H1 (cell line): ENCODE measurements around the gene NUBPL. TPM values are rescaled to one million over a fixed set of nuclear protein-coding genes. Genes with fewer than 3 reads are reported as not detected.

Source experiments
- CTCF ChIA-PET: fragments of 300-600 bp; sonication (Branson Sonifier 250); formaldehyde crosslinking; loops from one replicate; lab custom pipeline; 2021; ENCODE audit not compliant: partially characterized antibody; lab: Charles Lee
- POLR2A ChIA-PET: fragments of 300-600 bp; sonication (Branson Sonifier 250); formaldehyde crosslinking; loops from one replicate; lab custom pipeline; 2021; ENCODE audit warnings: inconsistent platforms; ENCODE audit not compliant: partially characterized antibody; lab: Charles Lee
- DNase-seq, 2 experiments: peaks; one replicate each; pipeline versions ENCODE4 v3.0.0 to v3.0.0-alpha.2; 2010 to 2022; ENCODE audit warnings: low spot score in 2 of 2, low read depth in 1 of 2, mixed read lengths in 1 of 2
- FAIRE-seq: peaks from 2 replicates; lab custom pipeline; 2011; peaks lifted over from hg19 to GRCh38; lab: Jason Lieb, UNC
- H2AFZ ChIP-seq: 2 replicates; pipeline ENCODE4 v1.8.1; 2012; ENCODE audit warnings: low read length, inconsistent platforms
- H2AK5ac ChIP-seq: 2 replicates; pipeline ENCODE4 v1.6.1; 2013; ENCODE audit warnings: low read depth, low read length
- H2BK120ac ChIP-seq: replicated peaks from 2 replicates; pipeline ENCODE3; 2013; ENCODE audit warnings: low read depth, low read length, inconsistent platforms
- H2BK12ac ChIP-seq: 2 replicates; pipeline ENCODE4 v1.6.1; 2013; ENCODE audit warnings: low read depth, low read length
- H2BK15ac ChIP-seq: 2 replicates; pipeline ENCODE4 v1.6.1; 2013; ENCODE audit warnings: low read length
- H2BK20ac ChIP-seq: 2 replicates; pipeline ENCODE4 v1.6.1; 2013; ENCODE audit warnings: low read length
- H2BK5ac ChIP-seq: 2 replicates; pipeline ENCODE4 v1.6.1; 2013; ENCODE audit warnings: low read depth, low read length
- H3K14ac ChIP-seq: 2 replicates; pipeline ENCODE4 v1.6.1; 2013; ENCODE audit warnings: inconsistent platforms; ENCODE audit not compliant: insufficient read length
- H3K18ac ChIP-seq: 2 replicates; pipeline ENCODE4 v1.6.1; 2013; ENCODE audit warnings: low read length; ENCODE audit errors: extremely low read depth
- H3K23ac ChIP-seq: 2 replicates; pipeline ENCODE4 v1.6.1; 2013; ENCODE audit warnings: inconsistent platforms; ENCODE audit not compliant: insufficient read length
- H3K23me2 ChIP-seq: 2 replicates; pipeline ENCODE4 v1.6.1; 2013; ENCODE audit warnings: low read depth, low read length
- H3K27ac ChIP-seq: 2 replicates; pipeline ENCODE4 v1.6.1; 2011; ENCODE audit warnings: low read depth, low read length, inconsistent platforms
- H3K27me3 ChIP-seq, 4 experiments: replicated peaks in 1 of 4; 1 replicate in 1 of 4; 2 replicates in 3 of 4; pipeline versions ENCODE4 v1.6.1 to v1.8.1; 2011 to 2013; ENCODE audit warnings: low read length in 3 of 4, mild to moderate bottlenecking in 3 of 4, inconsistent platforms in 2 of 4, mixed read lengths in 2 of 4, moderate library complexity in 1 of 4; ENCODE audit not compliant: control insufficient read depth in 3 of 4, insufficient read depth in 3 of 4; ENCODE audit errors: extremely low read depth in 1 of 4
- H3K36me3 ChIP-seq, 4 experiments: 2 replicates each; pipeline versions ENCODE4 v1.6.1 to v1.8.1; 2011 to 2013; ENCODE audit warnings: mild to moderate bottlenecking in 4 of 4, low read length in 3 of 4, moderate library complexity in 2 of 4, control low read depth in 1 of 4, inconsistent platforms in 1 of 4; ENCODE audit not compliant: insufficient read depth in 4 of 4, control insufficient read depth in 2 of 4
- H3K4ac ChIP-seq: replicated peaks from 2 replicates; pipeline ENCODE3; 2013; ENCODE audit warnings: low read length, low read depth, mixed read lengths, inconsistent platforms; ENCODE audit not compliant: insufficient read length
- H3K4me1 ChIP-seq, 4 experiments: replicated peaks in 1 of 4; 1 replicate in 1 of 4; 2 replicates in 3 of 4; pipeline versions ENCODE4 v1.6.1 to v1.8.1; 2011 to 2013; ENCODE audit warnings: low read length in 3 of 4, inconsistent platforms in 2 of 4, mixed read lengths in 1 of 4; ENCODE audit not compliant: insufficient read depth in 4 of 4, control insufficient read depth in 3 of 4
- H3K4me2 ChIP-seq, 2 experiments: 2 replicates each; pipeline versions ENCODE4 v1.6.1 to v1.8.1; 2011 to 2013; ENCODE audit warnings: low read depth in 2 of 2, low read length in 2 of 2, control low read depth in 1 of 2, inconsistent platforms in 1 of 2, mild to moderate bottlenecking in 1 of 2; ENCODE audit not compliant: insufficient read depth in 1 of 2
- H3K4me3 ChIP-seq, 4 experiments: fragments of 200-600, 300-600 bp in 1 of 4; sonication (generic), shearing (Covaris generic), sonication (Bioruptor Twin) in 1 of 4; 2 replicates each; pipeline versions ENCODE4 v1.5.1 to v1.8.1; 2011 to 2016; ENCODE audit warnings: low read length in 4 of 4, low read depth in 3 of 4, control low read depth in 2 of 4, inconsistent platforms in 2 of 4, mild to moderate bottlenecking in 2 of 4, mixed read lengths in 1 of 4, moderate library complexity in 1 of 4; ENCODE audit not compliant: insufficient read depth in 2 of 4; ENCODE audit errors: extremely low read depth in 1 of 4
- H3K56ac ChIP-seq: replicated peaks from 2 replicates; pipeline ENCODE3; 2013; ENCODE audit warnings: low read depth, mild to moderate bottlenecking, mixed read lengths, low read length, inconsistent platforms; ENCODE audit not compliant: insufficient read length
- H3K79me1 ChIP-seq: 2 replicates; pipeline ENCODE4 v1.6.1; 2013; ENCODE audit warnings: low read depth, low read length, control low read depth
- H3K79me2 ChIP-seq, 2 experiments: 2 replicates each; pipeline versions ENCODE4 v1.6.1 to v1.8.1; 2012 to 2013; ENCODE audit warnings: low read length in 2 of 2, mild to moderate bottlenecking in 2 of 2, inconsistent platforms in 1 of 2; ENCODE audit not compliant: insufficient read depth in 2 of 2, control insufficient read depth in 1 of 2
- H3K9ac ChIP-seq, 4 experiments: replicated peaks in 1 of 4; 1 replicate in 1 of 4; 2 replicates in 3 of 4; pipeline versions ENCODE4 v1.6.1 to v1.8.1; 2011 to 2013; ENCODE audit warnings: low read depth in 3 of 4, low read length in 3 of 4, control low read depth in 2 of 4, mild to moderate bottlenecking in 2 of 4, moderate library complexity in 2 of 4, inconsistent platforms in 1 of 4; ENCODE audit errors: extremely low read depth in 1 of 4
- H3K9me3 ChIP-seq, 2 experiments: 2 replicates each; pipeline versions ENCODE4 v1.6.1 to v1.8.1; 2012 to 2013; ENCODE audit warnings: mild to moderate bottlenecking in 2 of 2, moderate library complexity in 2 of 2, control low read depth in 1 of 2, inconsistent platforms in 1 of 2, low read depth in 1 of 2, low read length in 1 of 2, mixed read lengths in 1 of 2; ENCODE audit not compliant: insufficient read depth in 2 of 2
- H4K20me1 ChIP-seq, 2 experiments: replicated peaks in 1 of 2; 2 replicates each; pipeline versions ENCODE3 to v1.8.1; 2011 to 2013; ENCODE audit warnings: inconsistent platforms in 2 of 2, low read length in 2 of 2, mild to moderate bottlenecking in 1 of 2; ENCODE audit not compliant: insufficient read depth in 2 of 2, control insufficient read depth in 1 of 2
- H4K5ac ChIP-seq: 2 replicates; pipeline ENCODE4 v1.6.1; 2013; ENCODE audit warnings: low read length, low read depth, mixed read lengths, inconsistent platforms; ENCODE audit not compliant: insufficient read length
- H4K8ac ChIP-seq: 2 replicates; pipeline ENCODE4 v1.8.0; 2013; ENCODE audit warnings: mild to moderate bottlenecking, moderate library complexity, low read length, inconsistent platforms; ENCODE audit not compliant: insufficient read depth; ENCODE audit errors: extremely low read depth
- H4K91ac ChIP-seq: replicated peaks from 2 replicates; pipeline ENCODE3; 2013; ENCODE audit warnings: low read length, mixed read lengths, inconsistent platforms; ENCODE audit not compliant: insufficient read length
- ATF2 ChIP-seq: IDR thresholded peaks from 2 replicates; pipeline ENCODE4 v1.6.1; 2012; ENCODE audit warnings: low read length, inconsistent platforms
- EZH2 ChIP-seq: fragments of 200-600 bp; sonication (generic); IDR thresholded peaks from 2 replicates; pipeline ENCODE4 v1.7.1; 2012; ENCODE audit warnings: low read depth, mild to moderate bottlenecking, moderate library complexity, low read length, inconsistent platforms; ENCODE audit not compliant: severe bottlenecking
- KDM1A ChIP-seq: fragments of 200-600, 300-600 bp; sonication (generic); IDR thresholded peaks from 2 replicates; pipeline ENCODE4 v1.7.1; 2016; ENCODE audit warnings: mild to moderate bottlenecking, low read length, borderline replicate concordance
- KDM4A ChIP-seq: IDR thresholded peaks from one replicate; pipeline ENCODE4 v1.7.1; 2012; ENCODE audit warnings: low read depth, mild to moderate bottlenecking, moderate library complexity, low read length, inconsistent platforms; ENCODE audit not compliant: severe bottlenecking
- KDM5A ChIP-seq: fragments of 200-600 bp; IDR thresholded peaks from 2 replicates; pipeline ENCODE4 v1.7.1; 2012; ENCODE audit warnings: mild to moderate bottlenecking, low read length, inconsistent platforms, mixed read lengths
- NANOG ChIP-seq: IDR thresholded peaks from 2 replicates; pipeline ENCODE4 v1.6.1; 2011; ENCODE audit warnings: low read length, low read depth, mild to moderate bottlenecking, inconsistent platforms; ENCODE audit not compliant: insufficient read depth, poor library complexity, severe bottlenecking
- NRF1 ChIP-seq: IDR thresholded peaks from 2 replicates; pipeline ENCODE4 v1.6.1; 2011; ENCODE audit warnings: mild to moderate bottlenecking, low read depth, low read length, improper control_type of control experiment
- RBBP5 ChIP-seq: IDR thresholded peaks from 2 replicates; pipeline ENCODE4 v1.7.1; 2012; ENCODE audit warnings: low read depth, mild to moderate bottlenecking, inconsistent platforms, low read length, moderate library complexity, borderline replicate concordance
- SP1 ChIP-seq: IDR thresholded peaks from 2 replicates; pipeline ENCODE4 v1.6.1; 2011; ENCODE audit warnings: low read depth, low read length
- SP2 ChIP-seq: IDR thresholded peaks from 2 replicates; pipeline ENCODE4 v1.6.1; 2012; ENCODE audit warnings: mild to moderate bottlenecking, low read length, inconsistent platforms
- WGBS, 2 experiments: shearing (Covaris generic) in 1 of 2; methylation state at CpG; one replicate each; pipeline versions ENCODE4 v1.1.6 to v1.1.7; 2013 to 2015; ENCODE audit warnings: low lambda C conversion rate in 2 of 2, mixed read lengths in 2 of 2, inconsistent platforms in 1 of 2, low coverage in 1 of 2, missing lambda C conversion rate in 1 of 2; ENCODE audit not compliant: insufficient replicate concordance in 2 of 2, insufficient coverage in 1 of 2, insufficient read length in 1 of 2; ENCODE audit errors: extremely low coverage in 1 of 2, missing lambda C conversion rate in 1 of 2; 5-methylcytosine and 5-hydroxymethylcytosine counted together
- polyA plus RNA-seq, 7 experiments: library from polyadenylated mRNA; depleted of rRNA in 3 of 7; stranded (reverse) in 5 of 7; unstranded in 2 of 7; fragments of >200 nt in 5 of 7; fragments of 200-250 nt in 2 of 7; gene quantifications; 1 replicate in 5 of 7; 2 replicates in 1 of 7; 4 replicates in 1 of 7; pipeline versions ENCODE4 v1.2.1 to v1.2.3, GENCODE V29; 2011 to 2013; ENCODE audit warnings: missing spikeins in 2 of 7, mixed read lengths in 2 of 7
- total RNA-seq: library from RNA; stranded (reverse); fragmentation: NEBNext Ultra II Directional; extraction: Animal tissue kit (Norgen Biotek cat#: 25700); gene quantifications from 2 replicates; pipeline ENCODE4 v1.2.1, GENCODE V29; 2021
- TF ChIP-seq, protein P1 (sequence below): IDR thresholded peaks from 2 replicates; pipeline ENCODE4 v1.6.1; 2012; ENCODE audit warnings: inconsistent platforms

The NUBPL gene
- total and polyA plus RNA-seq, 2 of the 8 experiments (the other 6 are each of a cell fraction or from before 2014, with no cell fraction given) = 1.6 to 6.8 TPM

DNA sequence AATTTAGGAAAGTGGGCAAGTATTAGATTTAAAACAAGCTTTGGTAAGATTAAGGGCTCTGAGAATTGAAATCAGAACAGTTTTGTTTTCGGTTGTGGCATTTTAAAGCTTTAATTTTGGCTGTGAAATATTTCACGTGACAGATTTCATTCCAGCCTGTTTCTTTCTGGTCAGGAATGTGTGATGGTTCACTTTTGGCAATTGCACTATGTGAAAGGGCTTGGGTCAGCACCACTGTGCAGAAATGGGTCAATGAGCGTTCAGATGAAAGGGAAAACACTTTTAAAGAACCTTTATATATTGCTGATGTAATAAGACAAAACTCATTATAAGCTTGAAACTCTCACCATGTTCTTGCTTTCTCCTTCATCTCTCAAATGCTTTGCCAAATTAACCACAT, 17.1 kb downstream of the NUBPL start:
- Histone ChIP-seq H4K91ac (no peak overlapping the region), H3K79me2 (no peaks in the 10 kb centered on the region), H4K5ac (no peak overlapping the region), H2BK5ac (no peak overlapping the region), H3K4me3 (no peak overlapping the region), H3K4me1 (no peaks in the 10 kb centered on the region), H3K9ac (no peak overlapping the region), H2AK5ac (no peak overlapping the region), H2BK12ac (no peak overlapping the region), H3K14ac (no peak overlapping the region), H3K56ac (no peak overlapping the region), H2BK15ac (no peak overlapping the region), H3K27ac (no peak overlapping the region), H3K27me3 (no peaks in the 10 kb centered on the region), H3K4me2 (no peak overlapping the region), H3K18ac (no peak overlapping the region), H3K79me1 (no peaks in the 10 kb centered on the region), H3K4ac (no peak overlapping the region), H4K8ac (no peak overlapping the region), H3K23me2 (no peaks in the 10 kb centered on the region), H3K23ac (no peak overlapping the region), H3K9me3 (peaks cover 0 to 11% of the 10 kb centered on the region in 2 experiments; a peak in 3 of 4 replicates), H2AFZ (no peak overlapping the region), H2BK20ac (no peak overlapping the region), H2BK120ac (no peak overlapping the region), H4K20me1 (no peaks in the 10 kb centered on the region), H3K36me3 (no peaks in the 10 kb centered on the region)
- FAIRE-seq (no peak), DNase-seq (no peak)
- WGBS, 2 experiments = 60% methylated on average over 3 of the region's 3 CpGs; no CpG with 5 or more reads in 1 of the 2 experiments
- TF ChIP-seq KDM1A = no peak
- TF ChIP-seq, protein P1, sequence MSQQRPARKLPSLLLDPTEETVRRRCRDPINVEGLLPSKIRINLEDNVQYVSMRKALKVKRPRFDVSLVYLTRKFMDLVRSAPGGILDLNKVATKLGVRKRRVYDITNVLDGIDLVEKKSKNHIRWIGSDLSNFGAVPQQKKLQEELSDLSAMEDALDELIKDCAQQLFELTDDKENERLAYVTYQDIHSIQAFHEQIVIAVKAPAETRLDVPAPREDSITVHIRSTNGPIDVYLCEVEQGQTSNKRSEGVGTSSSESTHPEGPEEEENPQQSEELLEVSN = no peak
- no peak for TF ChIP-seq KDM5A
- no peak for TF ChIP-seq SP2
- TF ChIP-seq ATF2 = no peak
- TF ChIP-seq SP1 = no peak
- TF ChIP-seq NRF1 = no peak
- no peak for TF ChIP-seq KDM4A
- no peak for TF ChIP-seq EZH2
- TF ChIP-seq NANOG = no peak
- no peak for TF ChIP-seq RBBP5
- ChIA-PET CTCF (no interaction called here), POLR2A (no interaction called here)
